Breast epithelium (tissue), 4 donors: ENCODE results near the gene MYO5B. TPM values are rescaled to one million over a fixed set of nuclear protein-coding genes. Genes with fewer than 3 reads are reported as not detected.

Experiments used
- DNase-seq, 2 donors: peaks; one replicate each; pipeline ENCODE4 v3.0.0-alpha.2; 2019; ENCODE audit warnings: low spot score in 2 of 2
- H3K27ac ChIP-seq, 2 donors: fragments of 200-600 bp; sonication (generic) in 1 of 2; one replicate each; pipeline ENCODE4 v1.5.1; 2016 to 2019; ENCODE audit warnings: mild to moderate bottlenecking in 1 of 2
- H3K27me3 ChIP-seq, 2 donors: fragments of 200-600 bp; sonication (generic) in 1 of 2; one replicate each; pipeline versions ENCODE4 v1.5.1 to v1.6.0; 2017 to 2019; ENCODE audit warnings: control low read depth in 1 of 2, mild to moderate bottlenecking in 1 of 2
- H3K36me3 ChIP-seq: fragments of 200-600 bp; one replicate; pipeline ENCODE4 v1.5.1; 2019
- H3K4me1 ChIP-seq, 2 donors: fragments of 200-600 bp; sonication (generic); one replicate each; pipeline ENCODE4 v1.5.1; 2016 to 2019; ENCODE audit warnings: control low read depth in 1 of 2
- H3K4me3 ChIP-seq, 3 donors: fragments of 200-600 bp; sonication (generic); 1 replicate in 2 of 3; 2 replicates in 1 of 3; pipeline ENCODE4 v1.5.1; 2016 to 2019; ENCODE audit warnings: mild to moderate bottlenecking in 3 of 3, moderate library complexity in 2 of 3
- H3K9me3 ChIP-seq, 2 donors: fragments of 200-600 bp; sonication (generic) in 1 of 2; one replicate each; pipeline ENCODE4 v1.5.1; 2016 to 2019; ENCODE audit warnings: control low read depth in 1 of 2
- CTCF ChIP-seq, 3 donors: fragments of 450-650 bp; IDR thresholded peaks; one replicate each; pipeline ENCODE4 v1.5.1; 2016 to 2017; ENCODE audit warnings: antibody characterized with exemption in 3 of 3, mild to moderate bottlenecking in 3 of 3, moderate library complexity in 3 of 3
- POLR2A ChIP-seq: fragments of 450-650 bp; IDR thresholded peaks from one replicate; pipeline ENCODE4 v1.6.1; 2016; ENCODE audit warnings: antibody characterized with exemption, mild to moderate bottlenecking, moderate library complexity
- POLR2AphosphoS5 ChIP-seq, 3 donors: sonication (generic); formaldehyde crosslinking; IDR thresholded peaks; one replicate each; pipeline ENCODE4 v1.6.1; 2017; ENCODE audit warnings: antibody characterized with exemption in 3 of 3
- intact Hi-C: fragments of 100-400 bp; cut with DNase I; formaldehyde crosslinking; loops from one replicate; pipeline ENCODE4 v1.15.1; 2023; ENCODE audit warnings: low total_unique reads
- total RNA-seq, 3 donors: library from RNA; depleted of rRNA; stranded (reverse); fragments of >200 nt; gene quantifications; one replicate each; pipeline ENCODE4 v1.1.0, GENCODE V29; 2016

The MYO5B gene
- total RNA-seq, 3 donors from 2014 or later, result 2.4 to 53.1 (median 22.0) TPM

GRCh38 chr18:50113726-50114125 is 81.2 kb downstream of the MYO5B start:
- no peak for DNase-seq
- intact Hi-C loops, result no loop called here
- TF ChIP-seq CTCF (IDR thresholded peaks at IDR 0.05), result no peak
- no peak for TF ChIP-seq POLR2A
- no peak for TF ChIP-seq POLR2AphosphoS5 (IDR thresholded peaks at IDR 0.05)

GRCh38 chr18:50111398-50111797 is 83.5 kb downstream of the MYO5B start:
- H3K27ac ChIP-seq, result no peak overlapping the region
- H3K4me3 ChIP-seq, result no peak overlapping the region
- DNase-seq, result no peak
- TF ChIP-seq CTCF (IDR thresholded peaks at IDR 0.05), result no peak
- TF ChIP-seq POLR2AphosphoS5 (IDR thresholded peaks at IDR 0.05), result no peak
- no peak for TF ChIP-seq POLR2A
- no peaks in the 10 kb centered on the region for H3K4me1 ChIP-seq
- no peaks in the 10 kb centered on the region for H3K9me3 ChIP-seq
- intact Hi-C loops, result no loop called here
- H3K27me3 ChIP-seq, result no peaks in the 10 kb centered on the region
- H3K36me3 ChIP-seq, result no peaks in the 10 kb centered on the region

More at GRCh38 chr18:50113726-50114125, 81.2 kb downstream of the MYO5B start:
- Histone ChIP-seq H3K4me1 (no peaks in the 10 kb centered on the region), H3K4me3 (no peak overlapping the region), H3K27ac (no peak overlapping the region), H3K27me3 (no peaks in the 10 kb centered on the region), H3K36me3 (no peaks in the 10 kb centered on the region), H3K9me3 (no peaks in the 10 kb centered on the region)

GRCh38 chr18:50107468-50107977 is 87.4 kb downstream of the MYO5B start:
- DNase-seq, result no peak
- Histone ChIP-seq H3K27me3 (no peaks in the 10 kb centered on the region), H3K4me3 (no peak overlapping the region), H3K4me1 (no peaks in the 10 kb centered on the region), H3K9me3 (no peaks in the 10 kb centered on the region), H3K36me3 (no peaks in the 10 kb centered on the region), H3K27ac (no peak overlapping the region)
- intact Hi-C loops, result no loop called here
- TF ChIP-seq POLR2AphosphoS5 (IDR thresholded peaks at IDR 0.05), result no peak
- no peak for TF ChIP-seq CTCF (IDR thresholded peaks at IDR 0.05)
- no peak for TF ChIP-seq POLR2A

- H3K27me3 ChIP-seq, result no peaks in the 10 kb centered on the region
- no peaks in the 10 kb centered on the region for H3K4me1 ChIP-seq
- no peaks in the 10 kb centered on the region for H3K36me3 ChIP-seq
- intact Hi-C loops, result no loop called here
- H3K9me3 ChIP-seq, result no peaks in the 10 kb centered on the region
- no peak for DNase-seq
- TF ChIP-seq CTCF (IDR thresholded peaks at IDR 0.05), result no peak
- no peak overlapping the region for H3K27ac ChIP-seq
- H3K4me3 ChIP-seq, result no peak overlapping the region
These were observed 89.9 kb downstream of the MYO5B start for GRCh38 chr18:50105027-50105426.

GRCh38 chr18:50104421-50104820 is 90.5 kb downstream of the MYO5B start:
- DNase-seq, result no peak
- H3K27me3 ChIP-seq, result no peaks in the 10 kb centered on the region
- TF ChIP-seq CTCF (IDR thresholded peaks at IDR 0.05) (no peak), POLR2AphosphoS5 (IDR thresholded peaks at IDR 0.05) (no peak), POLR2A (no peak)
- H3K4me3 ChIP-seq, result no peak overlapping the region
- no peaks in the 10 kb centered on the region for H3K4me1 ChIP-seq
- H3K36me3 ChIP-seq, result no peaks in the 10 kb centered on the region
- H3K9me3 ChIP-seq, result no peaks in the 10 kb centered on the region
- no peak overlapping the region for H3K27ac ChIP-seq
- intact Hi-C loops, result no loop called here
